ENCODE results near the gene MRPS33. TPM values are rescaled to one million over a fixed set of nuclear protein-coding genes. Genes with fewer than 3 reads are reported as not detected.

Gene MRPS33
- total and polyA plus RNA-seq, 2 of the 13 experiments (the other 11 are each of a cell fraction or from before 2014, with no cell fraction given), result 50.9 to 91.0 TPM

- peak; percentile 6; the same call in 1 of the 2 replicates for TF ChIP-seq ZBTB20 (CRISPR knock-in tag; IDR thresholded peaks at IDR 0.05; ENCODE audit: borderline replicate concordance, low read depth)
- TF ChIP-seq ATF1 (CRISPR knock-in tag; IDR thresholded peaks at IDR 0.05), result no peak
- TF ChIP-seq ATAD3A (CRISPR knock-in tag; IDR thresholded peaks at IDR 0.05), result no peak
- no peak for TF ChIP-seq PBX3 (CRISPR knock-in tag; IDR thresholded peaks at IDR 0.05; ENCODE audit: borderline replicate concordance)
- no peak for TF ChIP-seq ZFAT (CRISPR knock-in tag; conservative IDR thresholded peaks at IDR 0.05)
- TF ChIP-seq PAXIP1 (CRISPR knock-in tag; conservative IDR thresholded peaks at IDR 0.05), result peak; percentile 66
- no peak for TF ChIP-seq MXD1 (CRISPR knock-in tag; IDR thresholded peaks at IDR 0.05)
- TF ChIP-seq SOX13 (IDR thresholded peaks at IDR 0.05), result no peak
- TF ChIP-seq SOX13 (CRISPR knock-in tag; conservative IDR thresholded peaks at IDR 0.05 in 1 of 2, IDR thresholded peaks at IDR 0.05 in 1 of 2), result 0 out of 4 replicates have a peak, but pooled peaks of 1 of the 2 experiments have one; percentile 6
- TF ChIP-seq GATA4 (IDR thresholded peaks at IDR 0.05; ENCODE audit: borderline replicate concordance, low read depth), result no peak
- no peak for TF ChIP-seq MEF2D (CRISPR knock-in tag; IDR thresholded peaks at IDR 0.05)
- TF ChIP-seq THAP11 (CRISPR knock-in tag; IDR thresholded peaks at IDR 0.05), result no peak
- TF ChIP-seq SNAPC2 (CRISPR knock-in tag; IDR thresholded peaks at IDR 0.05), result no peak
- TF ChIP-seq ZSCAN30 (CRISPR knock-in tag; IDR thresholded peaks at IDR 0.05), result 0 out of 2 replicates have a peak, but pooled peaks have one; percentile 51
- peak; percentile 92 for TF ChIP-seq ZNF281 (CRISPR knock-in tag; IDR thresholded peaks at IDR 0.05; ENCODE audit: borderline replicate concordance)
- peak; percentile 74 for TF ChIP-seq ONECUT2 (CRISPR knock-in tag; IDR thresholded peaks at IDR 0.05)
- TF ChIP-seq KMT2B (CRISPR knock-in tag; IDR thresholded peaks at IDR 0.05), result no peak
- TF ChIP-seq SMAD3 (CRISPR knock-in tag; IDR thresholded peaks at IDR 0.05), result no peak
- TF ChIP-seq GATAD2A (CRISPR knock-in tag; IDR thresholded peaks at IDR 0.05), result peak; percentile 24
- TF ChIP-seq NFKB2 (CRISPR knock-in tag; IDR thresholded peaks at IDR 0.05; ENCODE audit: borderline replicate concordance), result no peak
- 0 out of 4 replicates have a peak, but pooled peaks of 1 of the 2 experiments have one; percentile 6 for TF ChIP-seq KLF16 (CRISPR knock-in tag; IDR thresholded peaks at IDR 0.05)
Measured at GRCh38 chr7:140972344-140972743, 42.4 kb downstream of the MRPS33 start (continued).

Data from HepG2 (cell line).